WERI-Rb-1 (cell line): ENCODE results near the gene TAF4.

ENCODE experiments used
- DNase-seq: peaks from one replicate; pipeline ENCODE4 v3.0.0-alpha.2; 2020
- H3K27ac ChIP-seq: fragments of 250-450 bp; sonication (Bioruptor Pico); 2 replicates; pipeline ENCODE4 v1.5.1; 2020; ENCODE audit warnings: mild to moderate bottlenecking, moderate library complexity
- H3K27me3 ChIP-seq: fragments of 250-450 bp; sonication (Bioruptor Pico); 2 replicates; pipeline ENCODE4 v1.5.1; 2021; ENCODE audit warnings: mild to moderate bottlenecking, low read depth, moderate library complexity; ENCODE audit not compliant: insufficient read depth, severe bottlenecking
- H3K36me3 ChIP-seq: fragments of 250-450 bp; sonication (Bioruptor Pico); 2 replicates; pipeline ENCODE4 v1.5.1; 2020; ENCODE audit warnings: mild to moderate bottlenecking, moderate library complexity
- H3K4me3 ChIP-seq: 2 replicates; pipeline ENCODE4 v1.5.1; 2011; ENCODE audit warnings: low read depth, mild to moderate bottlenecking, control low read depth, low read length
- H3K9me3 ChIP-seq: fragments of 250-450 bp; sonication (Bioruptor Pico); 2 replicates; pipeline ENCODE4 v1.5.1; 2021; ENCODE audit warnings: mild to moderate bottlenecking, moderate library complexity; ENCODE audit not compliant: severe bottlenecking
- CTCF ChIP-seq: IDR thresholded peaks from 2 replicates; pipeline ENCODE4 v1.5.1; 2011; ENCODE audit warnings: low read depth, mild to moderate bottlenecking, control low read depth, inconsistent platforms, low read length

Gene TAF4

GRCh38 chr20:61926796-61927192, 138.9 kb downstream of the TAF4 start:
- DNase-seq = no peak
- no peak overlapping the region for H3K27ac ChIP-seq
- no peaks in the 10 kb centered on the region for H3K27me3 ChIP-seq
- H3K9me3 ChIP-seq = no peaks in the 10 kb centered on the region
- no peak for TF ChIP-seq CTCF
- no peak overlapping the region for H3K4me3 ChIP-seq
- no peaks in the 10 kb centered on the region for H3K36me3 ChIP-seq

- Histone ChIP-seq H3K27me3 (no peaks in the 10 kb centered on the region), H3K9me3 (no peaks in the 10 kb centered on the region), H3K27ac (no peak overlapping the region), H3K4me3 (no peak overlapping the region), H3K36me3 (no peaks in the 10 kb centered on the region)
- DNase-seq = no peak
- TF ChIP-seq CTCF = no peak
Observed at GRCh38 chr20:61926253-61926613, 139.4 kb downstream of the TAF4 start.

- no peak for DNase-seq
- Histone ChIP-seq H3K4me3 (no peak overlapping the region), H3K9me3 (no peaks in the 10 kb centered on the region), H3K36me3 (no peaks in the 10 kb centered on the region), H3K27ac (no peak overlapping the region), H3K27me3 (no peaks in the 10 kb centered on the region)
- TF ChIP-seq CTCF = no peak
Observed at GRCh38 chr20:61925555-61926252, 140.0 kb downstream of the TAF4 start.

- Histone ChIP-seq H3K27me3 (no peaks in the 10 kb centered on the region), H3K9me3 (no peaks in the 10 kb centered on the region), H3K4me3 (no peak overlapping the region), H3K27ac (no peak overlapping the region), H3K36me3 (no peaks in the 10 kb centered on the region)
- no peak for DNase-seq
- no peak for TF ChIP-seq CTCF
Observed at GRCh38 chr20:61924858-61925554, 140.7 kb downstream of the TAF4 start.
